Stimulated activated CD8-positive, alpha-beta memory T cell treated with anti-CD3 and anti-CD28 coated beads, Interleukin-15, amount 100 ng/mL, for 1 hour (primary cell): ENCODE data around the gene NRG2.
A peak's percentile ranks its signal among the peaks of the same experiment; 100 is the strongest.

ENCODE experiments used
- DNase-seq: peaks from one replicate; pipeline ENCODE4 v3.0.0-alpha.2; 2020; ENCODE audit warnings: low read depth

Gene NRG2

GRCh38 chr5:140042643-140043507 is at the start of gene NRG2:
Gene NRG2 (minus strand): TSS chr5:140043299.
- peak; percentile 22 for DNase-seq

GRCh38 chr5:140090251-140090650 is 47.2 kb upstream of the NRG2 start:
- DNase-seq, result no peak

- DNase-seq, result no peak
Observed at GRCh38 chr5:140084541-140084940, 41.4 kb upstream of the NRG2 start.

DNA sequence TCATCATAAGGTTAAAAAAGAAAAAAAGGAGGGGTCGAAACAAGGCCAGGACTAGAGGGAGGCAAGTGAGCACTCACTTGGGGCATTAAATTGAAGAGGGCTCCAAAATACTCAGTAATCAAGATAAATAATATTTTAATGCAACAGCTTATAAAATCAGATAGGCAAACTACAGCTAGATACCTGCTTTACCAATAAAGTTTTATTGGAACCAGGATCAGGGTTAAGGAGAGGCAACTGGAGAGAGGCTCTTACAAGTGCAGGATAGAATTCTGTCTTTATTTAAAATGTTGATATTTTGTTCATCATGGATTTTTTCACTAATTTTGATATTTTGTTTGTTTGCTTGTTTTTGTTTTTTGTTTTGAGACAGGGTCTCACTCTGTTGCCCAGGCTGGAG is 40.6 kb upstream of the NRG2 start:
- DNase-seq, result no peak

DNA sequence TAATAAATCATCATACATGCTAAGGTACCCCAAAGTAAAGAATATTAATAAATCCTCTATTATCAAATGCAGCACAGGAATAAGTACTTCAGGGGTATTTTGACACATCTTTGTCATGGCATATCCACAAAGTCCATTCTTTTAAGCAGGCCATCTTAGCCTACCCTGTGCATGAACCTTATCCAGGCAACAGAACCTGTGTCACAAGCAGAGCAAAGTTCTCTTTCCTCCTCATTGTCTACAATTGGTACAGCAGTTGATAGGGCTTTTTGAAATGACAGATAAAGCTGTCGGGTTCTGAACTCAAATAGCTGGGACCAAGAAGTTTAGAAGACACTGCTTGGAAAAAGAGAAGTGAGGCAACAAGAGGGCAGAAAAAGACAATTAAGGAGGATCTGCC is 40.0 kb upstream of the NRG2 start:
- no peak for DNase-seq

DNA sequence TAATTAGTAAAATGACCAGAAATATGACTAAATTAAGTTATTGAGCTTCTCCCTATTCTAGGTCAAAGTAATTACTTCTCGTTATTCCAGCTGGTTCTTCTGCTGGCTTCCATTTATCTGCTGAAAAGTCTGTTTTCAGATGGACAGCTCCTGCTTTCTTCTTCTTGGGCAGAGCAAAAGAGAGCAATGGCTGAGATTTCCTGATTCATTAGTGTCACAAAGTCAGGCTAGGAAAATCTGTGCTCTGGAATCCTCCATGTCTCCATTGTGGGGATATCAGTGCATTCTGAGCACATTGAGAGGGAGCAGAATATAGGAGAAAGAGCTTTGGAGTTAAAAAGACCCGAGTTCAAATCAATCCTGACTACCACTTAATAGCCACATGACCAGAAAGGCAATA is 33.7 kb upstream of the NRG2 start:
- DNase-seq, result no peak

- DNase-seq, result no peak
Observed at GRCh38 chr5:140076142-140076541, 33.0 kb upstream of the NRG2 start.

GRCh38 chr5:140075371-140075770 is 32.3 kb upstream of the NRG2 start:
- DNase-seq, result no peak

DNA sequence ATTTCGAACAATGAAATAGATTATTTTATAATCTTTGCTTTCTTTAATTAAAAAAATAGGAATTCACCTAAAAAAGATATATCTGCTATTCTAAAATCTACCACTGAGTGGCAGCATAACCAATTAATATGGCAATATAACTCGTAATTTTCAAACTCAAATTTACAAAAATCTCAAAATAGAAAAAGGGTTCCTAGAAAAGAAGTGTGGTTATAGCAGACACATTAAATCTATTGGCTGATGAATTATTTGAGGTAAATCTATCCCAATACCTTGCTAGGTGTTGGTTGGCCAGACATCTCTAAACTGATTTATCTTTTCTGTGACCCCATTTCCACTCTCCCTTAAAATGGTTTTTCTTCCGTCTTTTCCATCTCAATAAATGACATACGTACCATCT is 30.2 kb upstream of the NRG2 start:
- DNase-seq, result no peak

GRCh38 chr5:140072812-140073211 is 29.7 kb upstream of the NRG2 start:
- no peak for DNase-seq

GRCh38 chr5:140060816-140061215 is 17.7 kb upstream of the NRG2 start:
- no peak for DNase-seq

DNA sequence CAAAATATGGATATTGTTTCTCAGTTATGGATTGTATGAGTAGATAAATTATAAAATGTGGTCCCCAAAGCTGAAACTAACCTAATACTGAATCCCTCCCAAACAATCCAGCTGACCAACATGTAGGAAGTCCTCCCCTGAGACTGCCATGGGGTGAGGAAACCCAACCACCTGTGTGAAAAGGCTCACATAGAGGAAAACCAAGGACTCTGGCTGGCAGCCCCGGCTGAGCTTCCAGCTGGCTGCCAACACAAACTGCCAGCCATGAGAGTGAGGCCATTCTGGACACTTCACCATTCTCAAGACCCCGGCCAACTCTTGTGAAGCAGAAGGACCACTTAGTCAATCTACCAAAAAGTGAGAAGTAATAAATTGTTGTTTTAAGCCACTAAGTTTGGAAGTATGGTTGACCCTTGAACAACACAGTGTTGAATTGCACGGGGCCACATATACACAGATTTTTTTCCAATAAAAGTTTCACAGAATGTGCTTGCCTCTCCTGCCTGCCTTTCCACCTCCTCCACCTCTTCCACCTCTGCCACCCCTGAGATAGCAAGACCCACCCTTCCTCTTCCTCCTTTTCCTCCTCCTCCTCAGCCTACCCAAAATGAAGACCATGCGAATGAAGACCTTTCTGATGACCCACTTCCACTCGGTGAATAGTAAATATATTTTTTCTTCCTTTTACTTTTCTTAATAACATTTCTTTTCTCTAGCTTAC is 15.3 kb upstream of the NRG2 start:
- no peak for DNase-seq

- DNase-seq, result no peak
Observed at GRCh38 chr5:140056880-140057279, 13.8 kb upstream of the NRG2 start.

DNA sequence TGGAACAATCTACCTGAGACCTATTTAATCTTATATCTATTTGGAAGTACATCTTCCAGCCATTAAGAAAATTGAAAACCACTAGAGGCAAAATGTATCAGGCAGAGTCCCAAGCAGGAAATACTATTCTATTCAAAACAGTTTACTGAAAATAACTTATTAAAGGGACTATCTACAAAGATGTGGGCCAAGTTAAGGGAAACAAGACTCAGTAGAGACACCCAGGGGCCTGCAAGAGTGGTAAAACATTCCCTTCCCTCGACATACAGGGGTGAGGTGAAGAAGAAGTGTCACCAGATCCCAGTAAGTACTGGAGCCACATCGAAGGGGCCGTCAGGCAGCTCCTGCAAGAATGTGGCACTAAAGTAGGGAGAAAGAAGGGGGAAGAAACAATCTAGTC is 12.1 kb upstream of the NRG2 start:
- DNase-seq, result no peak

DNA sequence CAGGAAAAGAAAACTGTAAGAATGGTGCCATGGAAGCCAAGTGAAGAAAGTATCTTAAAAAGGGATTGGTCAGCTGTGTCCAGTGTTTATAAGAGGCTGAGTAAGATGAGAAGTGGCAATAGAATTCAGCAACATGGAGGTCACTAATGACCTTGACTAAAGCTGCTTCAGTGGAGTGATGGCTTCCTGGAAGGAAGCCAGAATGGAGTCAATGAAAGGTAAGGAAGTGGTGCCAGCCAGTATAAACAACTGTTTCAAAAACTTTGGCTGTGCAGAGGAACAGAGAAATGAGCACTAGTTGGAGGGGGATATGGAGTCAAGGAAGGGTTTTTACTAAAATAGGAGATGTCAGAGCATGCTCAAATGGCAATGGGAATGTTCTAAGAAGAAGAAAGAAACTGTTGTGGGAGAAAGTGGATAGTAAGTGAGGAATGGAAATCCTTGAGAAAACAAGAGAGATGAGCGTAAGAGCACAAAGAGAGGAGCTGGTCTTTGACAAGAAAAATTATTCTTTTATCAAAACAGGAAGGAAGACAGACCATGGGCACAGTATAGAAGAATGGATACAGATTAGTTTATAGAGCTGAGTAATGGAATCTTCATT is 11.1 kb upstream of the NRG2 start:
- no peak for DNase-seq

DNA sequence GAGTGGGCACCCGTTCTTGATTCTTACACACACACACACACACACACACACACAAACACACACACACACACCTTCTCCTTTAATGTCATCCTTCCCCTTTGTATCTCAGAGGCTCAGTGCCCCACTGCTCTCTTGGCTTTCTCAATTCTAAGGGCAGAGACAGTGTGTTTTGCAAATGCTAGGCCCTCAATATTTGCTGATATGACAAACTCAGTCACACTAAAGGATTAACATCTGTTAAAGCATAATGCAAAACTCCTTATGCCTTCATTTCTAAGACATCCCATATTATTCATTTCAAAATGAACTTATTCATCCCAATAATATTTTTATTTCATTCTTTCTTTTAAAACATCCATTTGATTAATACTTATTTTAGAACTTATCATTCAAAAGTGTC is 8.9 kb upstream of the NRG2 start:
- no peak for DNase-seq

GRCh38 chr5:140049713-140050112 is 6.6 kb upstream of the NRG2 start:
- no peak for DNase-seq

GRCh38 chr5:140049205-140049604 is 6.1 kb upstream of the NRG2 start:
- no peak for DNase-seq

DNA sequence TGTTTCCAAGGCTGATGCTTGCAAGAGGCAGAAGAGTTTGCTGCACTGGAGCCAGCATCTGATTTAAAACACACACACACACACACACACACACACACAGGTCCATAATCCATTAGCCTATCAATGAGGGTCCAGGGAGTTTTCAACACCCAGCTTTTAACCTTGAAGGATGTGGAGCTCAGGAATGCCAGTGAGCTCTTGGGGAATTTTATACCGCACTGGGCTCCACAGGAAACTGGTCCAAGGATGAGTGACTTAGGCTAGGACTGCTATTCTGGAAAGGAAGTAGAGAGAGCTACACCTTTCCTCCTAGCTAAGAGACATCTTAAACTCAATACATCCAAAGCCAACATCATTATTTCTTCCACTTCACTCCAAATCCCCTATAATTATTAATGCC is 942 bp upstream of the NRG2 start:
- DNase-seq, result no peak

GRCh38 chr5:140043508-140043872 is 391 bp upstream of the NRG2 start:
- no peak for DNase-seq

GRCh38 chr5:140042393-140042642 is 781 bp downstream of the NRG2 start:
- no peak for DNase-seq

- DNase-seq, result no peak
Observed at GRCh38 chr5:140041492-140042392, 1.4 kb downstream of the NRG2 start.

GRCh38 chr5:140041099-140041491 is 2.0 kb downstream of the NRG2 start:
- DNase-seq, result no peak
